SK-N-SH (cell line): ENCODE data around the gene SLC20A1.

Experiments
- CTCF ChIP-seq: fragments of 200-600 bp; sonication (generic); IDR thresholded peaks from 2 replicates; pipeline ENCODE4 v1.6.1; 2017; ENCODE audit warnings: antibody characterized with exemption, mild to moderate bottlenecking, moderate library complexity
- ELF1 ChIP-seq: IDR thresholded peaks from 2 replicates; pipeline ENCODE4 v1.4.0; 2012
- EP300 ChIP-seq, 2 experiments: IDR thresholded peaks; 2 replicates each; pipeline versions ENCODE4 v1.4.0 to v1.6.1; 2012; ENCODE audit warnings: borderline replicate concordance in 1 of 2, low read depth in 1 of 2, low read length in 1 of 2
- MAX ChIP-seq: IDR thresholded peaks from 2 replicates; pipeline ENCODE4 v1.4.0; 2012; ENCODE audit warnings: low read depth
- USF1 ChIP-seq: IDR thresholded peaks from 2 replicates; pipeline ENCODE4 v1.4.0; 2012; ENCODE audit warnings: low read depth, borderline replicate concordance

GRCh38 chr2:112666761-112667122, 21.0 kb downstream of the SLC20A1 start:
- TF ChIP-seq EP300 (IDR thresholded peaks at IDR 0.05; ENCODE audit: borderline replicate concordance in 1 of 2, low read depth in 1 of 2, low read length in 1 of 2) (no peak), ELF1 (no peak), CTCF (no peak), MAX (no peak), USF1 (no peak)
